ENCODE results near the gene FOXP1.

DNA sequence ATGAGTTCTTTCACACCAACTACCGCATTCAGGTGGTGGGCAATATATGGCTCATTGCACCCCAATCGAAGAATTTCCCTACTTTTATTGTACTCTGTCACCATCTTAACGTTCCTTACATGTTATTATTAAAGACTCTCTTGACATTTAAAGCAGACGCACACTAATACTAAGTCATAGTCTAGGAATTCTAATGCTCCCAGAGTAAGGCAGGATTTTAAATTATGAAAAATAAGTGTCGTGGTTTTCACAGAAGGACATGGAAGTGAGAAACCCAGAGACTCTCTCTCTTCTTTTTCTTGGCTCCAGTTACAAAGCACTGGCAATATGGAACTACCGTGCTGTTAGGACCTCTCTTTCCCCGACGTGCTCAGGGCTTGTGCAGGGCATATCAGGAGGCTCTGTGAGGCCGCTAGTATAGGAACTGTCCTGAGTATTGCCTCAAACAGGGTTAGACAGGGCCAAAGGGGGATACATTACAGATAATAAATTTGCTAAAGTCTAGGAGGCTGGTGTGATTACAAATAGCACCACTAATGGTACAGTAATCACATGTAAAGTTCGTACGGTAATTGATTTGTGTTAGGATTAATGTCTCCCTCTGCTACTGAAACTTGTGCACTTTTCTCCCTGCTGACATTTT, 590.8 kb downstream of the FOXP1 start:
- TF ChIP-seq, protein P1, sequence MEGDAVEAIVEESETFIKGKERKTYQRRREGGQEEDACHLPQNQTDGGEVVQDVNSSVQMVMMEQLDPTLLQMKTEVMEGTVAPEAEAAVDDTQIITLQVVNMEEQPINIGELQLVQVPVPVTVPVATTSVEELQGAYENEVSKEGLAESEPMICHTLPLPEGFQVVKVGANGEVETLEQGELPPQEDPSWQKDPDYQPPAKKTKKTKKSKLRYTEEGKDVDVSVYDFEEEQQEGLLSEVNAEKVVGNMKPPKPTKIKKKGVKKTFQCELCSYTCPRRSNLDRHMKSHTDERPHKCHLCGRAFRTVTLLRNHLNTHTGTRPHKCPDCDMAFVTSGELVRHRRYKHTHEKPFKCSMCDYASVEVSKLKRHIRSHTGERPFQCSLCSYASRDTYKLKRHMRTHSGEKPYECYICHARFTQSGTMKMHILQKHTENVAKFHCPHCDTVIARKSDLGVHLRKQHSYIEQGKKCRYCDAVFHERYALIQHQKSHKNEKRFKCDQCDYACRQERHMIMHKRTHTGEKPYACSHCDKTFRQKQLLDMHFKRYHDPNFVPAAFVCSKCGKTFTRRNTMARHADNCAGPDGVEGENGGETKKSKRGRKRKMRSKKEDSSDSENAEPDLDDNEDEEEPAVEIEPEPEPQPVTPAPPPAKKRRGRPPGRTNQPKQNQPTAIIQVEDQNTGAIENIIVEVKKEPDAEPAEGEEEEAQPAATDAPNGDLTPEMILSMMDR (IDR thresholded peaks at IDR 0.05 in 4 of 5, conservative IDR thresholded peaks at IDR 0.05 in 1 of 5) = no peak
- no peak for TF ChIP-seq POLR2A (IDR thresholded peaks at IDR 0.05)
